IPS-11a (cell line): ENCODE results near the gene ZRANB3.

Source experiments
- H3K4me3 ChIP-seq: one replicate; pipeline ENCODE4 v1.5.1; 2013; ENCODE audit warnings: low read depth, low read length, control low read depth

Gene ZRANB3

DNA sequence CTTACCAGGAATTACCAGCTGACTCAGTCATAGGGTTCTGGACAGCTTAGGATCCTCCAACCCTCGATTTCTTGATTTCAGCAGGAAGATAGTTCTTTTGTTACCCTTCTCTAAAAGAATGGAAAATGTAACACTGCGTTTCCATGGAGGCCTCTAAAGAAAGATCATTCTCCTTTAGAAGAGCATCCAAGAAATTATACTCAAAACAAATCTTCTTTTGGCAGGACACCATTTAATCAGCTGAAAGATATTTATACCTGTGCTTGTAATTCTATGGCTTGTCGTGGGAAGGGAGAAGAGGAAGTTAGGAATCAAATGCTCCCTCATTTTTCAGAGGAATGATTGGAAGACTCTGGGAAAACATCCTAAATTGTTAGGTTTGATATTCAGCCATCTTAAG, 348.4 kb downstream of the ZRANB3 start:
- H3K4me3 ChIP-seq: no peak overlapping the region

- no peak overlapping the region for H3K4me3 ChIP-seq
Measured at GRCh38 chr2:135182190-135182589, 348.8 kb downstream of the ZRANB3 start.

DNA sequence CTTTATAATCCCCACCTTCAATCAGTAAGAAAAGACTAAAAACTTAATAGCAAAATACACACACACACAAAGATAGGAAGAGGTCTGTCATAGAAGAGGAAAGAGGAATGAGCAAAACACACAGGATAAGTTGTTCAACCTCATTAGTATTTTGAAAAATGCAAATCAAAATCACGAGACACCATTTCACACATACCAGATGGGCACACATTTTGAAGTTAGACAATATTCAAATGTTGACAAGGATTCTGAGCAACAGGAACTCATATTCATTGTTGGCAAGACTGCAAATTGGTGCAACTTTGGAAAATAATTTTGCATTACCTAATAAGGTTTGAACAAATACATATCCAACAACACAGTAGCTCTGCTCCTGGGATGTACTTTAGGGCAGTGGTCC, 351.3 kb downstream of the ZRANB3 start:
- no peak overlapping the region for H3K4me3 ChIP-seq

DNA sequence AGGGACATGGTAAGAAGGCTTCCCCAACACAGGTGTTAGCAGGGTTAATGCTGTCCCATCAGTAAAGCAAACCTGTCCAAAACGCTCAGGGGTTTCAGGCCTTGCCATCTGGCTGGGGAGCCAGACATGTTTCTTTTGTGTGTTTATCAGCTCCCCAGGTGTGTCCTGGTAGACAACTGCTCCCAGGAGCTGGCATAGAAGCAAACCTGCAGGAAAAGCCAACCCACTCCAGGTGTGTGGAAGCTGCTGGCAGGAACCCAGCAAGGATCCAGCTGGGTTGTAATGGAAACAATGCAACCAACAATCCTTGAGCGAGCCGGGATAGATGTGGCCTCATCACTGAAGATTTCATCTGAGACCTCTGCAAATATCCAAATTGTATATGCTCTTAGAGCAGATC, 355.8 kb downstream of the ZRANB3 start:
- no peak overlapping the region for H3K4me3 ChIP-seq

- H3K4me3 ChIP-seq: no peak overlapping the region
Measured at GRCh38 chr2:135174810-135175093, 356.3 kb downstream of the ZRANB3 start.

GRCh38 chr2:135174049-135174809, 356.8 kb downstream of the ZRANB3 start:
- no peak overlapping the region for H3K4me3 ChIP-seq

DNA sequence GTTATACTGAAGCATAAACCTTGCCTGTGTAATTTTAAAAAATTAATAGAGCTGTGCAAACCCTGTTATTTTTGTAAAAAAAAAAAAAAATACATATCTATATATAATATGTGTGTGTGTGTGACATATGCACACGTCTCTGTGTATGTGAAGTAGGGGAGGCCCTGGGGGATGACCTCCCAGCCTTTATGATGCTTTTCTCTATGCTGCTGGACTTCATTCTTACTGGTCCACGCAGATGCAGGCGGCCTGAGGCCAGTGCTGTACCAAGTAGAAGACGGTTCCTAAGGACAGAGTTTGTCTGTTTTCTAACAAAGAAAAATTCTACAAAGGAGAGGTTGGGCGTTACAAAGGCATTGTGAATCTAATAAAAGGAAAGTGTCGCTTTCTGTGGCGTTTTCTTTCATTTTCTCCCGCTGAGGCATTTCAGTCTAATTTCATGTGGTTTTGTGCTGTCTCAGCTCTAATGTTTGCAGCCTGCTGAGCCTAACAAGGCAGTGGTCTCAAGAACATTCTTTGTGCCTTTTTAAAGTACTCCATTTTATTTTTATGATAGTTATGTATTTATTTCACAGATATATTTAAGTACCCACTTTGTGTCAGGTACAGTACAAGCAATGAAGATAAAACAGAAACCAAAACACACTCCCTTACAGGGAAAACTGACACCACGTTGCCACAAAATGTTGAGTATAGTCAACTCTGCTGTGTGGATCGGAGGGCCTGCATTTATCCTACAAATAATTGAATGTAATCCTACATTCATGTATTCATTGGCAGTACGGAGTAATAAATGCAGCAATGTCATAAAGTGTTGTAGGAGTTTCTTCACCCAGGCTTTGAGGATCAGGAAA, 360.9 kb downstream of the ZRANB3 start:
- no peak overlapping the region for H3K4me3 ChIP-seq

GRCh38 chr2:135168204-135168856, 362.7 kb downstream of the ZRANB3 start:
- no peak overlapping the region for H3K4me3 ChIP-seq

- no peak overlapping the region for H3K4me3 ChIP-seq
Measured at GRCh38 chr2:135167273-135167672, 363.7 kb downstream of the ZRANB3 start.

DNA sequence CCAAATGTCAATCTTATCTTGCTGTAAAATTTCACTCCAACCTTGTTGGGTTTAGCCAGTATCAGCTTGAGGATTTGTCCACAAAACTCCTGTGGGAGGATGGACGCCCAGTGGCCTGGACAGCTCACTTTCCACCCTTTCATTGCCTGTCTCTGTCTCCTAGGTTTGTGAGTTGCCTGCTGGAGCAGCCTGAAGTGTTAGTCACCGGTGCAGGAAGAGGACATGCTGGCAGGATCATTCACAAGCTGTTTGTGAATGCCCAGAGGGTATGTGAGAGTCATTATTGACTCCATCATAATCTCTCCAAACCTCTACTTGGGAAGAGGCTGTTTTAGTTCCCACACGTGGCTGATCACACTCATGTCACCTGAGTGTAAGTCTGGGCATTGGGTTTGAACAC, 366.6 kb downstream of the ZRANB3 start:
- H3K4me3 ChIP-seq: no peak overlapping the region

GRCh38 chr2:135163901-135164300, 367.1 kb downstream of the ZRANB3 start:
- no peak overlapping the region for H3K4me3 ChIP-seq

GRCh38 chr2:135163306-135163705, 367.7 kb downstream of the ZRANB3 start:
- H3K4me3 ChIP-seq: no peak overlapping the region

DNA sequence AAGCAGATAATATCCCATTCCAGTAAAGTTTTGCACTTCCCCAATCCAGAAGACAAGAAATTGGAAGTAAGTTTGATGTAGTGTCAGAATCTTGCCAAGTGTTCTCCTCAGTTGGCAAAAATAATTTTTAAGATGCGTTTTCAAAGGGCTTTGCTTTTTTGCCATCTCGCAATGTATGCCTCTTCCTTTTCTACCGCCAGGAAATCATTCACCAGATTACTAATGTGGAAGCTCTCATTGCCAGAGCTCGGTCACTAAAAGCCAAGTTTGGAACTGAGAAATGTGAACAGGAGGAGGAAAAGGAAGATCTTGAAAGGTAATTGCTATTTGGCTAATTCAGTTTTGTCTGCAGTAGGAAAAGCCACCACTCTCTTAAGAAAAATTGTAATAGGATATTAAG, 368.2 kb downstream of the ZRANB3 start:
- H3K4me3 ChIP-seq: no peak overlapping the region

DNA sequence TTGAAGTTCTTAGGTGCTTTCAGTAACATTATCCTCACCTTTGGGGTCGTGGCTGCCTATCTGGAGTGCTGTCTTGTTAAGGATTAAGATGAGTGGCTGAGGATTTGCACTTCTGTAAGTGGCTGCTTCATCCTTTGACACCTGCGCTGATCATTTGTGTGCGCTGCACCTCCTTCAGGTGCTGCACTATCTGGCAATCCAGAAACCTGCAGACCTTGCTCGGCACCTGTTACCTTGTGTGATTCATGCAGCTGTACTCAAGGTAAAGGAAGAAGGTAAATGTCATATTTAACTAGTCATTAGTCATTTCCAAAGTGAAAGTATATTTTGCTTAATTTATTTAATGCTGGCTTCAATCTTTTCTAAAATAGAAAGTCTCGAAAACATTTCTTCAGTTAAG, 368.6 kb downstream of the ZRANB3 start:
- no peak overlapping the region for H3K4me3 ChIP-seq

DNA sequence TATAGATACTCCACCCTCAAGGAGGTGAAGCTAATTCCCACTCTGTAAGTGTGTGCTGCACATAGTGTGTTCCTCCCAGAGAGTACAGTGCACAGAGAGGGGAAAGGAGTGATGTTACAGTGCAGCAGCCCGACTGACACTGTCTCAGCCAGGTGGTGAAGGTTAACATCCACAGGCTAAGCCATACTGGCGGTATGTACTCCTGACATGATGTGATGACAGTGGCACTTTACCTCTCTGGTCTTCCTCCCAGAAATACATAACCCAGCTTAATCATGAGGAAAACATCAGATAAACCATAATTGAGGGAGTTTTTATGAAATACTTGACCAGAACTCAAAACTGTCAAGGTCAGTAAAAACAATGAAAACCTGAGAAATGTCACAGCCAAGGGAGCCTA, 371.8 kb downstream of the ZRANB3 start:
- H3K4me3 ChIP-seq: no peak overlapping the region

DNA sequence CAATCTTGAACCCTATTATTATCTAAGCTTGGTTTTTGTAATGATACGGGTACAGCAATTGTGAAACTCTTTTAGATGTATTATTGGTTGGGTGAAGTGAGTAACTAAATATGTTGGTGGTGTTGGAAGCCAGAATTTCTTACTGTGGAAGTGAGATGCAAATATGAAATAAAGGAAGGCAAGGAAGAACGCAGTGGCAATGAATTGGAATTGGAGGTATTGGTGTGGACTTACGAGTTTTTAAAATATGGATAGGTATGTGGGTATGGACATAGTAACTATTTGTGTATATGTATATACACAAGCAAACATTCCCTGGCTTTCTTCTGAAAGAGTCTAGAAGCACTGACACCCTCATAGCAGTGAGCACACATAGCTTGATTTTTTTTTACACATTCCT, 373.2 kb downstream of the ZRANB3 start:
- no peak overlapping the region for H3K4me3 ChIP-seq

- no peak overlapping the region for H3K4me3 ChIP-seq
Measured at GRCh38 chr2:135154962-135155361, 376.1 kb downstream of the ZRANB3 start.

GRCh38 chr2:135152361-135152760, 378.7 kb downstream of the ZRANB3 start:
- H3K4me3 ChIP-seq: no peak overlapping the region

DNA sequence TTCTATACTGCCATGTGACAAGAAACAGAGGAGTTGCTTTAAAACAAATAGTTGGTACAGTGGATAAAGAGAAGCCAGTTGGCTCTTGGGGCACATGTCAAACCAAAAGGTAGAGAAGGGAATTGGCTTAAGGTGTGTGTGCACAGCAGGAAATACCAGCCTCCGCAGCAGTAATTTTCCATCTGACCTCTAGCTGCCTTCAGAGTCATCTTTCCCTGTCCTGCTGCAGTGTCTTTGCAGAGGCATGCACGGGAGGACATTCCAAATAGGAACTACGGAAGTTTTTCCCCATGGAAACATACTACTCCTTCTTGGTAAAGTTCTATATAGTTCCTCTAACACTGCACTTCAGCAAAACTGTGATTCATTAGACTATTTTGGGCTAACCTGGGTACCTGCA, 379.4 kb downstream of the ZRANB3 start:
- H3K4me3 ChIP-seq: no peak overlapping the region

- no peak overlapping the region for H3K4me3 ChIP-seq
Measured at GRCh38 chr2:135150725-135151124, 380.3 kb downstream of the ZRANB3 start.

- H3K4me3 ChIP-seq: no peak overlapping the region
Measured at GRCh38 chr2:135149251-135149650, 381.8 kb downstream of the ZRANB3 start.

GRCh38 chr2:135144343-135144742, 386.7 kb downstream of the ZRANB3 start:
- H3K4me3 ChIP-seq: no peak overlapping the region
